HG02763 (cell line): ENCODE data around the gene OR4P4.

Experiments
- ATAC-seq: cut with Tn5 transposase; IDR thresholded peaks from one replicate; pipeline ENCODE4 v1.9.1; 2021; ENCODE audit warnings: mild to moderate bottlenecking, moderate library complexity; ENCODE audit not compliant: unreplicated experiment

The OR4P4 gene

DNA sequence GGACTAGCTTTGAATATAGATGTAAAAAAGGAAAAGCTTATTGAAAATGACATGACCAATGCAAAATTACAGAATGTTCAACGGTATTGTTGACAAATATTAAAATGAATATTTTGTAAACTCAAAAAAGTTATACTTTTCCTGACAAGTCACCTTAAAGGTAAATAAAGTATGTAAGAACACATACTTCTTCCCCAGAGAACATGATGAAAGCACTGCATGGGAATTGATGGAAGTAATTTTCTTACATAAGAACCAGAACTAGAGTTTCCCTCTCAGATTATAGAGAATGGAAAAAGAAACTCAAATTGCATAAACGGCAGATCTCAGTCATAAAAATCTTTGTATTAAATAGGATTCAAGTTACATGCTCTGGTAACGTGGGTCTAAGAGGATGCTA is at the start of gene OR4P4:
OR4P4 (plus strand) TSS at position 301 of the 400 bp plus-strand sequence.
- no peak for ATAC-seq

DNA sequence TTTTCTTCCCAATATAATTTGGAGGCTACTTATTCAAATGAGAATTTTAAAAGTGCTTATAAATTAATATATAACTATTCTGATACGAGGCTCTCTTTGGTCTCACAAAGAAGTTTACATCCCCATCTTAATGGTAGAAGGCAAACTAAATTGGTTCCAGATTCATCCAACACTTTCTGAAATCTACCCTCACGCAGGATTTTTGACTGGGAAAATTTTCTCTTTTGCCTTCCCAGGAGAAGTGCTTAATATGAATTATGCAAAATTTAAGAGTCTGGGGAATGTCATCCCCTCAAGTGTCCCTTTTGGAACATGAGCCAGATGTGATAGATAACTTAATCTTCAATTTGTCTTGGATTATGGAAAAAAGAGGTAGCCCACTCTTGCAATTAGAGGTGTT is 27.4 kb upstream of the OR4P4 start, which contains the start of gene OR4C11:
OR4C11 (minus strand) TSS at position 101 of the 400 bp plus-strand sequence. CDS start 3,272 bp downstream, outside the sequence.
- ATAC-seq = no peak

DNA sequence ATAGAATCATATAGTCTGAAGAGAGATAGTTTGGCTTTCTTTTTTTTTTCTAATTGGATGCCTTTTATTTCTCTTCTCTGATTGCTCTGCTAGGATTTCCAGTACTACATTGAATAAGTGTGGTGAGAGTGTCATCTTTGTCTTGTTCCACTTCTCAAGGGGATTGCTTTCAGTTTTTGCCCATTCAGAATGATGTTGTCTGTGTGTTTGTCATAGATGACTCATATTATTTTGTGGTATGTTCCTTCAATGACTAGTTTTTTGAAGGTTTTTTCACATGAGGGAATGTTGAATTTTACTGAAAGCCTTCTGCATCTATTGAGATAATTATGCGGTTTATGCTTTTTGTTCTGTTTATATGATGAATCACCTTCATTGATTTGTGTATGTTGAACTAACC is 10.4 kb upstream of the OR4P4 start:
- ATAC-seq = no peak

DNA sequence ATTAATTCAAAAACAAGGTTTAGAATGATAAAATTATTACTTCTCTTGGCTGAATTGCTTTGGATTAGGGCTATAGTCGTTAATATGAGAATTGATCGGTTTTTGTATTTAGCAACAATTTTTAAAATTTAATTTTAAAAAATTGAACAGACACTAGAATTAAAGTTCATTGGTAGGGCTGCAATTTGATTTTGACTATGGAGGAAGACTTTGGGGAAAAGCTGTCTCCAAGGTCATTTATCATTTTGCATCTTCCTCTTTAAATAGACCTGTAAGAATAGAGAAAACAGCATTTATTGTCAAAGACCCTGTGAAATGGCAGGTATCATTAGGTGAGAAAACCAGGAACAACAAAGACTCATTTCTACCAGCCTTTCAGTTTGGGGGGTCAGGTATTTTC is 13.1 kb downstream of the OR4P4 start, which contains the start of gene OR4S2:
OR4S2 (plus strand) TSS at position 301 of the 400 bp plus-strand sequence. CDS start 2,577 bp downstream, outside the sequence.
- no peak for ATAC-seq

DNA sequence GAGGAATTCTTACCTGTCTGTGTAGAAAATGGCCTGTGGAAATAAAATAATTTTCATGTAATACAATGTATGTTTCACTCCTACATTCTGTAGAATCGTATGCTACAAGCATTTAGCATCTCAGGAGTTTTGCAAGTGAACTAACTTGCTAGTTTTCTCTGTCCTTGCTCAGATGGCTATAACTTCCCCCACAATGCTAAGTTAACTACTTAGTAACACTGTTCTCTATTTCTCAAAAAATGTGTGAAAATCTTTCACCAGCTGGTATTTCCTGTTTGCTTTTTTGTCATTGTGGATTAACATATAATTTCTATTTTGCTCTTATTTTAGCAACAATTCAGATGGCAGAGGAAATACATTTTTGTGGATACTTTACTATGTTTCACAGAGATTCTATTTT is 17.6 kb downstream of the OR4P4 start:
- no peak for ATAC-seq

DNA sequence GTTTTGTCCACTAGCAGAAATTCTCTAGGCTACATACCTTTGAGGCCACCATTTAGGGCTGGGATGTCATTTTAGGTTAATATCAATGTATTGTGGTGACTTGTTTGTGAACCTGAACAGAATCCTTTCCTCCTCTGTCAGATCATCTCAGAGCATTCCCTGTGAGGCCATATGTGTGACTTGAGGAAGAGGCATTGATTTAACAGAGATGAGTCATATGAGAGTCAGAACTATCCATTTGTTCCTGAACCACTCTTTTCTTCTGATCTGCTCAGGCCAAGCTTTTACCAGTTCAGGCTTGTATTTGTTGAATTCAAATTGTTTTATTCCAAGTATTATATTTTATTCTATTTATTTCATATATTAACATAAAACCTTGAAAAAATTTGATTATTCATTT is 20.2 kb downstream of the OR4P4 start:
- ATAC-seq = no peak

DNA sequence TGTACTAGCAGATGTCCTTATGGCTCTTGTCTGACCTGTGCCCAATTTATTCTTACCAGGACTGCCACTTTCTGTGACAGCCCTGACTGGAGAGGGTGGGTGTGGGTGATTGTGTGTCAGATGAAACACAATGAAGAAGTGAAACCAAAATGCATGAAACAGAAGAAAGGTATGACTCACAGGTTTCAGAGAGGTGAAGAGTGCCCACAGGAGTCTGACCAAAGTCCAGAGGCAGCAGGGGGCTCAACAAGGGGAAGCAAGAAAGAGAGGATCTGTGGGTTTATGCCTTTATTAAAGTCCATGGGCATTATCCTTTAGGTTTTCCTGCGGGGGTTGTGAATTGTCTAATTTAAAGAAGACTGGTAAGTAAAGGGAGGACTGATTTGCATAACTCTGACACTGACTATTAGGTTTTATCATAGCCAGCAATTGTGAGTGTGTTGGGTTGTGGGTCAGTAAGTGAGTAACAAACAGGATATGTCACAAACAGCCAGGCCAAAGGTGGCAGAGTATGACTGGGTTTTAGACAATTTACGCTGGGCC is 23.2 kb downstream of the OR4P4 start:
- peak; percentile 95 for ATAC-seq

DNA sequence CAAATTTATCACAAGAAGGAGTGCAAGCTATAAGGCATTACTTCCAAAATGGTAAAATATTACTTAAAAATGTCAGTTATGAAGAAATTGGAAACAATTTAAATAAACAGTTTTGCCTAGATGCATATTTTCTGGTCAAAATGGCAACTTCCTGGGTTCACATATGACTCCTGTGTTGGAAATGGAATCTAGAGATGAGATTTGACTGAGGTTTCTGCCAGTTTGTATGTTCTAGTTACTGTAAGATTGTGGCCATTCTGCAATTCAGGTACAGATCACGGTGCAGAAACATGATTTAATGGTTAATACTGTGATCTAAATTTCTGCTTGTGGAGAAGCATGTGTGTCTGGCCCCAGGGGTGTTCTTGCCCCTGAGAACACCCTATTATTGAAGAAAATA is 23.7 kb downstream of the OR4P4 start:
- ATAC-seq = peak; percentile 38

DNA sequence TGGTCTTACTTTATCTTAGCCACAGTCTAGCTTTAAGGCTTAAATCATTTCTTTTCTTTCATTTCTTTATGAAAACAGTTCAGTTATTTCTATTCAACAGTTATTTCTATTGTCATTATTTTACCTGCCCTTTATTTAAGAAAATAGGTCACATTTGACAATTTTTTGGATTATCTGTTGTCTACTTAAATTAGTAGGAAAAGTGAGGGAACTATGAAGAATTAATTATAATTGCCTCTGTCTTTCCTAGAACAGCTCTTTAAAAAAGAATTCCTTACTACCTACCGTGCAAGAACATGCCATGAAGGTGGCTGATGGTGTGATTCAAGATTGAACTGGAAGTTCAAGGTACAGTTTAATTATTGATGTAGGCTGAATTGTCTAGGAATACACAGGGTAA is 27.0 kb downstream of the OR4P4 start, which contains the start of gene OR4C6:
OR4C6 (plus strand) TSS at position 301 of the 400 bp plus-strand sequence. CDS start 2,966 bp downstream, outside the sequence.
- no peak for ATAC-seq

DNA sequence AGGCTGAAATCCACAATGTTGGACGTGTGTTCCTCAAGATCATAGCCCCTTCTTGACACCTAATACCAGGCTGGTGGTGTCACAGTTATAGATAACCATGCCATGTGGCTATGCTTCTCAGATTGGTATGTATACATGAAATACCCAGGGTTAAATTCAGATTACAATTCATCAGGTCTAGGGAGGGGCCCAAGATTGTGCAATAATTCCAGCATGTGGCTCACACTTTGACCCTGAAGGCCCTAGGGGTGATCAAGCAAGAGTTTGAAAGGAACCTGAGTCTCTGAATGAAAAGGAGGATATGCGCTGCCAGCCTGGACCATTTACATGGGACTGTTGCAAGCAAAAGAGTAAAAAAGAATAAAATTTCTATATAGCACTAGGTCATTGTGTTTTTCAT is 34.5 kb downstream of the OR4P4 start:
- ATAC-seq = no peak

DNA sequence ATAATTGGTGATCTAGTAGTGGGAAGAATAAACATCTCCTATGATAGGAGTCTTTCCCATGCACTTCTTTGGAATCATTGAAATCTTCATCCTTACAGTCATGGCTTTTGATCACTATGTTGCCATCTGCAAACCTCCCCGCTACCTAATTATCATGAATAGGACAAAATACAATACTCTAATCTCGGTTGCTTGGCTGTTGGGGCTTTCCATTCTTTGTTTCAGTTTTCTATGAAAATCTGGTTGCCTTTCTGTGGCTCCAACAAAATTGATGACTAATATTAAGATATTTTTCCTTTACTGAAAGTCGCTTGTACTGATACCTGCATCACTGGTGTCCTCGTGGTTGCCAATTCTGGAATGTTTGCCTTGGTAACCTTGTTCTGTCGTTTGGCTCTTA is 38.9 kb downstream of the OR4P4 start:
- no peak for ATAC-seq
